ENCODE results near the gene TBX4. TPM values are rescaled to one million over a fixed set of nuclear protein-coding genes. Genes with fewer than 3 reads are reported as not detected.

Gene TBX4
- total and polyA plus RNA-seq, 9 of the 15 experiments (the other 6 are each of a cell fraction or from before 2014, with no cell fraction given): not detected

DNA sequence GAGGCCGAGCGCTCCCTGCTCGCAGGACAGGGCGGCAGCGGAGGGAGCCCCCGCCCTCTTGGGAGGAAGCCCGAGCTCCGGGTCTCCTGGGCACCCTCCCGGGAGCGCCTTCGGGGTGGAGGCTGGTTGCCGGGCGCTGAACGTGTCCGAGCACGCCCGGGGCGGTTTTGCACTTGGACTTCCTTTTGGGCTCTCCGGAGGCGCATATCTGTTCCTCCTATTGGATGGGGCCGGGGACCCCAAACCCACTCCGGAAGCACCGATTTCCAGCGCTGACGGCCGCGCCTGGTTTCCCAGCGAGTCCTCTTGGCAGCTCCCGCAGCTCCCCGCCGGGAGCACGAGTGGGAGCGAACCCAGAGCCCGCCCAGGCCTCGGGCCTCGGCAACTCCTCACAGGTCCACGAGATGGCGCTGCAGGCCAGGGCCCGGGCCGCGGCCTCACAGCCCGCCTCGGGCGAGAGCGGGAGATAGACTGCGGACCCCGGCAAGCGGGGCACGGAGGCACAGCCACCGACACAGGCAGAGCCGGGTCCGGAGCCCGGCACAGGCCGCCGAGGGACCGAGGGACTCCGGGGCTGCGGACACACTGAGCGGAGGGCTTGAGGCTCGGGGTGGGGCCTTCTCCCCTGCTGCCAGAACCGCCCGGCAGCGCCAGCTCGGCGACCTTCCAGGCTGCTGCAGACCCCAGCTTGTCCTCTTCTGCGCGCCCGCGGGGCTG is 39.9 kb upstream of the TBX4 start (continued):
- TF ChIP-seq DPF2 (IDR thresholded peaks at IDR 0.05) (no peak), TRIM25 (IDR thresholded peaks at IDR 0.05; ENCODE audit: borderline replicate concordance) (no peak), KAT7 (CRISPR knock-in tag; IDR thresholded peaks at IDR 0.05; ENCODE audit: borderline replicate concordance) (no peak), ZNF695 (CRISPR knock-in tag; IDR thresholded peaks at IDR 0.05) (no peak), RAD21 (CRISPR knock-in tag; conservative IDR thresholded peaks at IDR 0.05 in 1 of 2, IDR thresholded peaks at IDR 0.05 in 1 of 2) (peak; percentile 82 to 90), MAZ (CRISPR knock-in tag; conservative IDR thresholded peaks at IDR 0.05 in 1 of 2, IDR thresholded peaks at IDR 0.05 in 1 of 2) (0 out of 4 replicates have a peak, but pooled peaks of 1 of the 2 experiments have one; percentile 20), CTCFL (IDR thresholded peaks at IDR 0.05; ENCODE audit: borderline replicate concordance, insufficient read depth, low read depth, low read length, poor library complexity, severe bottlenecking) (peak; percentile 56), TEAD1 (CRISPR knock-in tag; IDR thresholded peaks at IDR 0.05) (no peak), ZFP1 (CRISPR knock-in tag; IDR thresholded peaks at IDR 0.05) (no peak), ZNF512 (tag; IDR thresholded peaks at IDR 0.05) (no peak), ZNF589 (CRISPR knock-in tag; IDR thresholded peaks at IDR 0.05; ENCODE audit: low read depth) (no peak)
- TF ChIP-seq, protein P1, sequence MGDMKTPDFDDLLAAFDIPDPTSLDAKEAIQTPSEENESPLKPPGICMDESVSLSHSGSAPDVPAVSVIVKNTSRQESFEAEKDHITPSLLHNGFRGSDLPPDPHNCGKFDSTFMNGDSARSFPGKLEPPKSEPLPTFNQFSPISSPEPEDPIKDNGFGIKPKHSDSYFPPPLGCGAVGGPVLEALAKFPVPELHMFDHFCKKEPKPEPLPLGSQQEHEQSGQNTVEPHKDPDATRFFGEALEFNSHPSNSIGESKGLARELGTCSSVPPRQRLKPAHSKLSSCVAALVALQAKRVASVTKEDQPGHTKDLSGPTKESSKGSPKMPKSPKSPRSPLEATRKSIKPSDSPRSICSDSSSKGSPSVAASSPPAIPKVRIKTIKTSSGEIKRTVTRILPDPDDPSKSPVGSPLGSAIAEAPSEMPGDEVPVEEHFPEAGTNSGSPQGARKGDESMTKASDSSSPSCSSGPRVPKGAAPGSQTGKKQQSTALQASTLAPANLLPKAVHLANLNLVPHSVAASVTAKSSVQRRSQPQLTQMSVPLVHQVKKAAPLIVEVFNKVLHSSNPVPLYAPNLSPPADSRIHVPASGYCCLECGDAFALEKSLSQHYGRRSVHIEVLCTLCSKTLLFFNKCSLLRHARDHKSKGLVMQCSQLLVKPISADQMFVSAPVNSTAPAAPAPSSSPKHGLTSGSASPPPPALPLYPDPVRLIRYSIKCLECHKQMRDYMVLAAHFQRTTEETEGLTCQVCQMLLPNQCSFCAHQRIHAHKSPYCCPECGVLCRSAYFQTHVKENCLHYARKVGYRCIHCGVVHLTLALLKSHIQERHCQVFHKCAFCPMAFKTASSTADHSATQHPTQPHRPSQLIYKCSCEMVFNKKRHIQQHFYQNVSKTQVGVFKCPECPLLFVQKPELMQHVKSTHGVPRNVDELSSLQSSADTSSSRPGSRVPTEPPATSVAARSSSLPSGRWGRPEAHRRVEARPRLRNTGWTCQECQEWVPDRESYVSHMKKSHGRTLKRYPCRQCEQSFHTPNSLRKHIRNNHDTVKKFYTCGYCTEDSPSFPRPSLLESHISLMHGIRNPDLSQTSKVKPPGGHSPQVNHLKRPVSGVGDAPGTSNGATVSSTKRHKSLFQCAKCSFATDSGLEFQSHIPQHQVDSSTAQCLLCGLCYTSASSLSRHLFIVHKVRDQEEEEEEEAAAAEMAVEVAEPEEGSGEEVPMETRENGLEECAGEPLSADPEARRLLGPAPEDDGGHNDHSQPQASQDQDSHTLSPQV (IDR thresholded peaks at IDR 0.05): no peak
- TF ChIP-seq, protein P2, sequence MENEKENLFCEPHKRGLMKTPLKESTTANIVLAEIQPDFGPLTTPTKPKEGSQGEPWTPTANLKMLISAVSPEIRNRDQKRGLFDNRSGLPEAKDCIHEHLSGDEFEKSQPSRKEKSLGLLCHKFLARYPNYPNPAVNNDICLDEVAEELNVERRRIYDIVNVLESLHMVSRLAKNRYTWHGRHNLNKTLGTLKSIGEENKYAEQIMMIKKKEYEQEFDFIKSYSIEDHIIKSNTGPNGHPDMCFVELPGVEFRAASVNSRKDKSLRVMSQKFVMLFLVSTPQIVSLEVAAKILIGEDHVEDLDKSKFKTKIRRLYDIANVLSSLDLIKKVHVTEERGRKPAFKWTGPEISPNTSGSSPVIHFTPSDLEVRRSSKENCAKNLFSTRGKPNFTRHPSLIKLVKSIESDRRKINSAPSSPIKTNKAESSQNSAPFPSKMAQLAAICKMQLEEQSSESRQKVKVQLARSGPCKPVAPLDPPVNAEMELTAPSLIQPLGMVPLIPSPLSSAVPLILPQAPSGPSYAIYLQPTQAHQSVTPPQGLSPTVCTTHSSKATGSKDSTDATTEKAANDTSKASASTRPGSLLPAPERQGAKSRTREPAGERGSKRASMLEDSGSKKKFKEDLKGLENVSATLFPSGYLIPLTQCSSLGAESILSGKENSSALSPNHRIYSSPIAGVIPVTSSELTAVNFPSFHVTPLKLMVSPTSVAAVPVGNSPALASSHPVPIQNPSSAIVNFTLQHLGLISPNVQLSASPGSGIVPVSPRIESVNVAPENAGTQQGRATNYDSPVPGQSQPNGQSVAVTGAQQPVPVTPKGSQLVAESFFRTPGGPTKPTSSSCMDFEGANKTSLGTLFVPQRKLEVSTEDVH (IDR thresholded peaks at IDR 0.05; ENCODE audit: low read depth, partially characterized antibody): no peak

Measured in K562 (cell line).